WERI-Rb-1 (cell line): ENCODE results near the gene MRPL51.
"Not testable (repeated sequence)": the region's sequence is repeated elsewhere in the genome, so short reads cannot be mapped to it uniquely, and the experiment has no call there.

Experiments used
- DNase-seq: peaks from one replicate; pipeline ENCODE4 v3.0.0-alpha.2; 2020
- H3K27ac ChIP-seq: fragments of 250-450 bp; sonication (Bioruptor Pico); 2 replicates; pipeline ENCODE4 v1.5.1; 2020; ENCODE audit warnings: mild to moderate bottlenecking, moderate library complexity
- H3K27me3 ChIP-seq: fragments of 250-450 bp; sonication (Bioruptor Pico); 2 replicates; pipeline ENCODE4 v1.5.1; 2021; ENCODE audit warnings: mild to moderate bottlenecking, low read depth, moderate library complexity; ENCODE audit not compliant: insufficient read depth, severe bottlenecking
- H3K36me3 ChIP-seq: fragments of 250-450 bp; sonication (Bioruptor Pico); 2 replicates; pipeline ENCODE4 v1.5.1; 2020; ENCODE audit warnings: mild to moderate bottlenecking, moderate library complexity
- H3K4me3 ChIP-seq: 2 replicates; pipeline ENCODE4 v1.5.1; 2011; ENCODE audit warnings: low read depth, mild to moderate bottlenecking, control low read depth, low read length
- H3K9me3 ChIP-seq: fragments of 250-450 bp; sonication (Bioruptor Pico); 2 replicates; pipeline ENCODE4 v1.5.1; 2021; ENCODE audit warnings: mild to moderate bottlenecking, moderate library complexity; ENCODE audit not compliant: severe bottlenecking
- CTCF ChIP-seq: IDR thresholded peaks from 2 replicates; pipeline ENCODE4 v1.5.1; 2011; ENCODE audit warnings: low read depth, mild to moderate bottlenecking, control low read depth, inconsistent platforms, low read length

MRPL51 gene

GRCh38 chr12:6520186-6520585 lies 27.1 kb upstream of the MRPL51 start:
- no peak for DNase-seq
- Histone ChIP-seq H3K9me3 (no peaks in the 10 kb centered on the region), H3K27me3 (no peaks in the 10 kb centered on the region), H3K4me3 (no peak overlapping the region), H3K27ac (no peak overlapping the region), H3K36me3 (peaks cover 97% of the 10 kb centered on the region)
- no peak for TF ChIP-seq CTCF

- TF ChIP-seq CTCF = no peak
- Histone ChIP-seq H3K27ac (no peak overlapping the region), H3K36me3 (peaks cover 84% of the 10 kb centered on the region), H3K27me3 (no peaks in the 10 kb centered on the region), H3K9me3 (no peaks in the 10 kb centered on the region), H3K4me3 (no peak overlapping the region)
- no peak for DNase-seq
Observed at GRCh38 chr12:6508087-6508486, 15.0 kb upstream of the MRPL51 start.

GRCh38 chr12:6507102-6507998 lies 14.3 kb upstream of the MRPL51 start:
- no peak for TF ChIP-seq CTCF
- DNase-seq = no peak
- peak overlapping the region; percentile 8; the same call in 1 of the 2 replicates for H3K27ac ChIP-seq

GRCh38 chr12:6500466-6500865 lies 7.4 kb upstream of the MRPL51 start:
- no peak for DNase-seq
- no peaks in the 10 kb centered on the region for H3K27me3 ChIP-seq
- H3K27ac ChIP-seq = no peak overlapping the region
- H3K36me3 ChIP-seq = peaks cover 82% of the 10 kb centered on the region
- H3K4me3 ChIP-seq = no peak overlapping the region
- TF ChIP-seq CTCF = no peak
- H3K9me3 ChIP-seq = no peaks in the 10 kb centered on the region

More at GRCh38 chr12:6507102-6507998, 14.3 kb upstream of the MRPL51 start:
- Histone ChIP-seq H3K9me3 (no peaks in the 10 kb centered on the region), H3K36me3 (peaks cover 82% of the 10 kb centered on the region), H3K27me3 (no peaks in the 10 kb centered on the region), H3K4me3 (no peak overlapping the region)

- not testable (repeated sequence) for H3K4me3 ChIP-seq, H3K27me3 ChIP-seq, H3K27ac ChIP-seq, H3K9me3 ChIP-seq, DNase-seq
- H3K36me3 ChIP-seq = peaks cover 71% of the 10 kb centered on the region
Observed at GRCh38 chr12:6497291-6497690, 4.2 kb upstream of the MRPL51 start.

- TF ChIP-seq CTCF = no peak
- Histone ChIP-seq H3K27ac (peak overlapping the region; percentile 99), H3K27me3 (no peaks in the 10 kb centered on the region), H3K9me3 (no peaks in the 10 kb centered on the region), H3K36me3 (peaks cover 65% of the 10 kb centered on the region), H3K4me3 (peak overlapping the region; percentile 76)
- no peak for DNase-seq
Observed at GRCh38 chr12:6494968-6495367, 1.9 kb upstream of the MRPL51 start.
